Activated CD4-positive, alpha-beta T cell treated with anti-CD3 and anti-CD28 coated beads for 24 hours (primary cell): ENCODE measurements around the gene HELZ.
"Not testable (repeated sequence)": the region's sequence is repeated elsewhere in the genome, so short reads cannot be mapped to it uniquely, and the experiment has no call there.

Experiments
- DNase-seq, 2 donors: peaks; one replicate each; pipeline ENCODE4 v3.0.0-alpha.2; 2020; ENCODE audit warnings: low read depth in 2 of 2

The HELZ gene, protein sequence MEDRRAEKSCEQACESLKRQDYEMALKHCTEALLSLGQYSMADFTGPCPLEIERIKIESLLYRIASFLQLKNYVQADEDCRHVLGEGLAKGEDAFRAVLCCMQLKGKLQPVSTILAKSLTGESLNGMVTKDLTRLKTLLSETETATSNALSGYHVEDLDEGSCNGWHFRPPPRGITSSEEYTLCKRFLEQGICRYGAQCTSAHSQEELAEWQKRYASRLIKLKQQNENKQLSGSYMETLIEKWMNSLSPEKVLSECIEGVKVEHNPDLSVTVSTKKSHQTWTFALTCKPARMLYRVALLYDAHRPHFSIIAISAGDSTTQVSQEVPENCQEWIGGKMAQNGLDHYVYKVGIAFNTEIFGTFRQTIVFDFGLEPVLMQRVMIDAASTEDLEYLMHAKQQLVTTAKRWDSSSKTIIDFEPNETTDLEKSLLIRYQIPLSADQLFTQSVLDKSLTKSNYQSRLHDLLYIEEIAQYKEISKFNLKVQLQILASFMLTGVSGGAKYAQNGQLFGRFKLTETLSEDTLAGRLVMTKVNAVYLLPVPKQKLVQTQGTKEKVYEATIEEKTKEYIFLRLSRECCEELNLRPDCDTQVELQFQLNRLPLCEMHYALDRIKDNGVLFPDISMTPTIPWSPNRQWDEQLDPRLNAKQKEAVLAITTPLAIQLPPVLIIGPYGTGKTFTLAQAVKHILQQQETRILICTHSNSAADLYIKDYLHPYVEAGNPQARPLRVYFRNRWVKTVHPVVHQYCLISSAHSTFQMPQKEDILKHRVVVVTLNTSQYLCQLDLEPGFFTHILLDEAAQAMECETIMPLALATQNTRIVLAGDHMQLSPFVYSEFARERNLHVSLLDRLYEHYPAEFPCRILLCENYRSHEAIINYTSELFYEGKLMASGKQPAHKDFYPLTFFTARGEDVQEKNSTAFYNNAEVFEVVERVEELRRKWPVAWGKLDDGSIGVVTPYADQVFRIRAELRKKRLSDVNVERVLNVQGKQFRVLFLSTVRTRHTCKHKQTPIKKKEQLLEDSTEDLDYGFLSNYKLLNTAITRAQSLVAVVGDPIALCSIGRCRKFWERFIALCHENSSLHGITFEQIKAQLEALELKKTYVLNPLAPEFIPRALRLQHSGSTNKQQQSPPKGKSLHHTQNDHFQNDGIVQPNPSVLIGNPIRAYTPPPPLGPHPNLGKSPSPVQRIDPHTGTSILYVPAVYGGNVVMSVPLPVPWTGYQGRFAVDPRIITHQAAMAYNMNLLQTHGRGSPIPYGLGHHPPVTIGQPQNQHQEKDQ (N-terminal part only)

GRCh38 chr17:67245073-67245693 is at the start of gene HELZ:
Gene HELZ (minus strand): TSS chr17:67245196. CDS start chr17:67218804, 26,392 bp downstream.
- DNase-seq, result peak; percentile 53 to 61

DNA sequence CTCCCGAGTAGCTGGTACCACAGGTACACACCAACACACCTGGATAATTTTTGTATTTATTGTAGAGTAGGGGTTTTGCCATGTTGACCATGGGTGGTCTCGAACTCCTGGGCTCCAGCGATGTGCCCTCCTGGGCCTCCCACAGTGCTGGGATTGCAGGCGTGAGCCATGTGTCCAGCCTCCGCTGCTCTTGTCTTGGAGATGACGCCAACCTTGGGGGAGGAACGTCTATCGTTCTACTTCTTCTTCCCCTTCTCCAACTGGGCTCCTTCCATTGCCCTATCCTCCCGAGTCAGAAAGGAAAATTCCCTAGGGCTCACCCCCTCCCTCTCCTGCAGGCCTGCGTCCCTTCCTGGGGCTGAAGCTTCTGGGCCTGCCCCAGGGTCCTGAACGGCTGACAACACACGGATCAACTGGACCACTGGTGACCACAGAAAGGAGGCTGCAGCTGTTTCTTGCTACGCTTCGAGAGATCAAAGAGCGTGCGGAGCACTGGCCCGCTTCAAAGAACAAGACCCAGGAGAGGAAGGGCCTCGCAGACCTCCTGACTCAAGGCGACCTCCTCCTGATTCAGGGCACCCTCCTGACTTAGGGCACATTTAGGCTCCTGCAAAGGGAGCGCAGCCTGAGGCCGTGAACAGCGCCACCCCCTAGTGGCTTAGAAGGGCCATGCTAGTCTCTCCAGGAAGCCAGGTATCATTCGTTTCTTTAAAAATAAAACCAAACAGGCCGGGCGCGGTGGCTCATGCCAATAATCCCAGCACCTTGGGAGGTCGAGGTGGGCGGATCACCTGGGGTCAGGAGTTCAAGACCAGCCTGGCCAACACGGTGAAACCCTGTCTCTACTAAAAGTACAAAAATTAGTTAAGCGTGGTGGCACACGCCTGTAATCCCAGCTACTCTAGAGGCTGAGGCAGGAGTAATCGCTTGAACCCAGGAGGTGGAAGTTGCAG is 48.5 kb upstream of the HELZ start:
- DNase-seq, result peak; percentile 33 to 48

DNA sequence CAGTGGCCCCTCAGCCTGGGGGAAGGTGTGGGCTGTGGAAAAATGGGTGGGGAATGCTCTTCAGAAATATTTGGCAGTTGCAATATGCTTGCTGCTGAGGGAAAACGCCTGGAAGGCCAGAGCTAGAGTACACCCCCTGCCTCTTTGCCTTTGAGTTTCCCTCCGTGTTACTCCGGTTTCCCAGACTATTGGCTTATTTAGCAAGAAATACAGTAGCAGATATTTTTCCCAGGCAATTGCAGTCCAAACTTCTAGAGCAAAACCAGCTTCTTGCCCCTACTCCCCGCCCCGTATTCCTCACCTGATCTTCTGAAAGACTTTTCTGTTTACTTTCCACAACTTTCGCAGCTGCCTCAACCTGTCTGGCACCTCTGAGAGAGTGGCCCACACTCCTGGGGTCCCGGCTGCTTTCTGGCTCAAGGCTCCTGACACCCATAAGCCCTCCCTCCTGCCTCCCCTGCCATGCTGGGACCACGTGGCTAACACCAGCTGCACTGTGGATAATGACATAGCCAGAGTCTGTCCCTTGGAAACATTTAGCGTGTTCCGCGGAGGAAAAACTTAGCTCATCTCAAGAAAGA is 45.8 kb upstream of the HELZ start:
- no peak for DNase-seq

GRCh38 chr17:67290244-67290643 is 45.2 kb upstream of the HELZ start:
- DNase-seq, result no peak

DNA sequence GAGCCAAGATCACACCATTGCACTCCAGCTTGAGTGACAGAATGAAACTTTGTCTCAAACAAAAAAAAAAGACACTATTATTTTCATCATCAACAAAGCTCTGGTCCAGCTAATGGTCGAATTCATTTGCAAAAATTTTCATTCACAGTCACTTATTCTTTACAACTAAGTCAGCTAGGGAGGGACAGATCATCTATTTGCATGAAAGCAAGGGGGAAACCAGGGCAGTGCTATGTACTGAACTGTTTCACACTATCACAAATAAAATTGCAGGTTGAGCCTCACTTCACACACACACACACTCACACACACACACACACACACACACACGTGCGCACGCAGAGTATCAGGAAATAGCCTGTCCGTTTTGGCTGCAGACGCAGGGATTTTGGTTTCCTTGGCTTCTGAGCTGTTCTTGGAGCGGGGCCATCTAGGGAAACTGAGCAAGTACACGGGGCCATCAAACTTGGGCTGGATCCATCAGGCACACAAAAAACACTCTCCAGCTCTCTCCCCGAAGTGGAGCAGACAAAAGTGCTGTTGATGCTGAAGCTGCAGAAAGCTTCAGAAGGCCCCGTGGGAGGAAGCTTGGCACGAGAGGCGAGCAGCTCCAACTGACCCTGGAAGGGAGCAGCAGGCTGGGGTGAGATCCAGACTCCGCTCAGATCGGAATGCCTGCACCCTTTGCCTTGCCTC is 44.3 kb upstream of the HELZ start:
- no peak for DNase-seq

DNA sequence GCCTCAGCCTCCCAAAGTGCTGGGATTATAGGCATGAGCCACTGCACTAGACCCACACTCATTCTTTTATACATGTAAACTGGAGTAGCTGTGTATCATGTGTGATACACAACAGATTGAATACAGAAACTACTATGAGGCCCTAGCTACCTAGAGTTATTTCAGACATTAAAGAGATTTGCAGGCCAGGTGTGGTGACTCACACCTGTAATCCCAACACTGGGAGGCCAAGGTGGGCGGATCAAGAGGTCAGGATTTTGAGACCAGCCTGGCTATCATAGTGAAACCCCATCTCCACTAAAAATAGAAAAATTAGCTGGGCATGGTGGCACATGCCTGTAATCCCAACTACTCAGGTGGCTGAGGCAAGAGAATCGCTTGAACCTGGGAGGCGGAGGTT is 41.8 kb upstream of the HELZ start:
- not testable (repeated sequence) for DNase-seq

- no peak for DNase-seq
Observed at GRCh38 chr17:67285360-67285759, 40.4 kb upstream of the HELZ start.

DNA sequence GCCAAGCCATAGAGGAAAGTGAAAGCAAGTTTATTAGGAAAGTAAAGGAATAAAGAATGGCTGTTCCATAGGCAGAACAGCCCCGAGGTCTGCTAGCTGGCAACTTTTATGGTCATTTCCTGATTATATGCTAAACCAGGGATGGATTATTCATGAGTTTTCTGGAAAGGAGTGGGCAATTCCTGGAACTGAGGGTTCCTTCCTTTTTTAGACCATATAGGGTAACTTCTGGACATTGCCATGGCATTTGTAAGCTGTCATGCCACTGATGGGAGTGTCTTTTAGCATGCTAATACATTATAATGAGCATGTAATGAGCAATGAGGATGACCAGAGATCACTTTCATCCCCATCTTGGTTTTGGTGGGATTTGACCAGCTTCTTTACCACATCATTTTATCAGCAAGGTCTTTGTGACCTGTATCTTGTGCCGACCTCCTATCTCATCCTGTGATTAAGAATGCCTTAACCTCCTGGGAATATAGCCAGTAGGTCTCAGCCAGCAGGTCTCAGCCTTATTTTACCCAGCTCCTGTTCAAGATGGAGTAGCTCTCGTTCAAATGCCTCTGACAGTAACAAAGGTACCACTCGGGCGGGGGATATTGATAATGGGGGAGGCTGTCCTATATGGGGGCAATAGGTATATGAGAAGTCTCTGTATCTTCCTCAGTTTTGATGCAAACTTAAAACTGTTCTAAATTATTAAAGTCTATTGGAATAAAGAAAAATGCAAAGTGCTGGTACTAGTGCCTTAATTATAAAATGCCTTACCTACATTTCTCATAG is 38.9 kb upstream of the HELZ start:
- DNase-seq, result no peak

GRCh38 chr17:67281743-67282142 is 36.7 kb upstream of the HELZ start:
- DNase-seq, result no peak

DNA sequence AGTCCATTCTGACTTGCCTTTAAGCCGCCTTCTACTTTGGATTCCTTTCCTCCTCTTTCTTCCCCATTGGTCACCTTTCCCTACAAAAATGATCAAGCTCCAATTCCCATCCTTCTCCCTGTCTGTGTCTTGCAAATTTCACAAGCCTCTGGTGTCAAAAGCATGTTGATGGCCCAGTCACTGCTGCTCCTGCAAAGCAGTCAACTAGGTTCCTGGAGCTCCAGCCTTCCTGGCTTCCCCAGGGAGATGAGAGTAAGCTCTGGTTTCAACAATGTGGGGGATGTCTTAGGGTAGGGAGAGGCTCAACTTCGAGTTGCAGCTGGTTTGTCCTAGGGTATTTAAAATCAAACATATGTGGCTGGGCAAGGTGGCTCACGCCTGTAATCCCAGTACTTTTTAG is 36.1 kb upstream of the HELZ start:
- no peak for DNase-seq

DNA sequence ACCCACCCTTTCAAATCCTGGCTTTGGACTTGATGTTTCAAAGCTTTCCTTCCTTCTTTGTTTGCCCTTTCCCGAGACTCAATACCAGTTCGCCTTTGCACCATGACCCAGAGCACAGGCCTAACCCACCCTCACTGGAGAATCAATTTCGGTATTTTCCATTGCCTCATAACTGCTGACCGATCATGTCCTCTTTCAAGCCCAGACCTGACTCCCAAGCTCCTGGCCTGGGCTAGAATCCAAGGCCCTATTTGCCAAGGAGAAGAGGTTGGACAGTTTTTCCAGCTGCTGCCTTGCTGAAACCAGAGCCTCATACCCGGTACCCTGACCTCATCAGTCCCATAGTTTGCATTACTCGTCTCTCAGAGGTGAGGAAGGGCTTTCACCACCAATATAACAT is 35.3 kb upstream of the HELZ start:
- no peak for DNase-seq

DNA sequence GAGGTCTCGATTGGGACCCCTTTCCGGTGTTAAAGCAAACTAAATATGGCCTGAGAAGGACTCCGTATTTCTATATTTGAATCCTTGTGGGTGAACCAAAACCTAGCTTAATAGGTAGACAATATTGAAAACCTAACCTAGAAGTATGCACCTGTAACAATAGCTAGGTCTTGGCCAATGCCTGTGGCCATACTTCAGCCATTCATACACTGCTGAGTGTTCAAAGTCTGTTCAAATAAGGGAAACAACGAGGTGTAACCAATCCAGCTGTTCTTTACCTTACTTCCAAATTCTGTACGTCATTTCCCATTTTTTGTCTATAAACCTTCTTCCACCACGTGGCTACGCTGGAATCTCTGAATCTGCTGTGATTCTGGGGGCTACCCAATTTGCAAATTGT is 34.1 kb upstream of the HELZ start:
- no peak for DNase-seq

DNA sequence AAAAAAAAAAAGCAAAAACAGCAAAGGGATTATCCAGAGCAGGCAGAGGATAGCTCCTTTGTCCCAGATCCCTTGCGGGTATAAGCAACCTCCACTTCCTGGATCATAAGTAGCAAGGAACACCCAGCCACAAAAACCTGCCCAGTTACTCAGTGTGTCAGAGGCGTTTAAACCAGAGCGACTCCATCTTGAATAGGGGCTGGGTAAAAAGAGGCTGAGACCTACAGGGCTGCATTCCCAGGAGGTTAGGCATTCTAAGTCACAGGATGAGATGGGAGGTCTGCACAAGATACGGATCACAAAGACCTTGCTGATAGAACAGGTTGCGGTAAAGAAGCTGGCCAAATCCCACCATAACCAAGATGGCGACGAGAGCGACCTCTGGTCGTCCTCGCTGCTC is 33.4 kb upstream of the HELZ start:
- no peak for DNase-seq

DNA sequence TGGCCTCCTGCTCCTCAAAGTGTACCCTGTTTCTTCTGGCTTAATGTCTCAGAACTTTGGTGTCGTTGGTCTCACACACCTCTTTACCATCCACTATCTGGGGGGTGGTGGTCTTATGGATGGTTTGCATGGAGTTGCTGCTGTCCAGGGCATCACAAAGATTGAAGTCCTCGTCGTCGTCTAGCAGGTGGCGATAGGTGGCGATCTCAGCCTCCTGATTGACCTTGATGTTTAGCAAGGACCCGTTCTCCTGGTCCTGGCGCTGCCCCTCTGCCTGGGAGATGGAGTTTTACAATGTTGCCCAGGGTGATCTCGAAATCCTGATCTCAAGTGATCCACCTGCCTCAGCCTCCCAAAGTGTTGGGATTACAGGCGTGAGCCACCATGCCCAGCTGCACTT is 31.1 kb upstream of the HELZ start:
- DNase-seq, result no peak

DNA sequence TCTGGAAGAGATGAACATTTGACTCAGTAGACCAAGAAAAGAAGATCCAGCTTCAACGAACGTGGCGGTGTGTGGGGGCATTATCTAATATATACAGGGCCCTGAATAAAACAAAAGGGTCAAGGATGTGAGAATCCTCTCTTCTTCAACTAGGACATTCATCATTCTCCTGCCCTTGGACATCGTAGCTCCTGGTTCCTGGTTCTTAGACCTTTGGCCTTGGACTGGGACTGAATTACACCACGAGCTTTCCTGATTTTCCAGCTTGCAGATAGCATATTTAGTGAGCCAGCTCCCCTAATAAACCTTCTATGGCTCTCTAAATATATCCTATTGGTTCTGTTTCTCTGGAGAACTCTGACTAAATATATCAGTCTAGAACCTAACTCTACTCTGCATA is 29.5 kb upstream of the HELZ start:
- DNase-seq, result no peak

DNA sequence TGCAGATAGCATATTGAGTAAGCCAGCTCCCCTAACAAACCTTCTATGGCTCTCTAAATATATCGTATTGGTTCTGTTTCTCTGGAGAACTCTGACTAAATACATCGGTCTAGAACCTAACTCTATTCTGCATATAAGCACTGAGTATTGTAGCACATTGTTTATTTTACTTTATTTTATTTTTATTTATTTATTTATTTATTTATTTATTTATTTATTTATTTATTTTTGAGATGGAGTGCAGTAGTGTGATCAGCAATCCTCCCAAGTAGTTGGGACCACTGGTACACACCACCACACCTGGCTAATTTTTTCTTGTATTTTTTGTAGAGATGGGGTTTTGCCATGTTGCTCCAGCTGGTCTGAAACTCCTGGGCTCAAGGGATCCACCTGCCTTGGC is 28.9 kb upstream of the HELZ start:
- no peak for DNase-seq

DNA sequence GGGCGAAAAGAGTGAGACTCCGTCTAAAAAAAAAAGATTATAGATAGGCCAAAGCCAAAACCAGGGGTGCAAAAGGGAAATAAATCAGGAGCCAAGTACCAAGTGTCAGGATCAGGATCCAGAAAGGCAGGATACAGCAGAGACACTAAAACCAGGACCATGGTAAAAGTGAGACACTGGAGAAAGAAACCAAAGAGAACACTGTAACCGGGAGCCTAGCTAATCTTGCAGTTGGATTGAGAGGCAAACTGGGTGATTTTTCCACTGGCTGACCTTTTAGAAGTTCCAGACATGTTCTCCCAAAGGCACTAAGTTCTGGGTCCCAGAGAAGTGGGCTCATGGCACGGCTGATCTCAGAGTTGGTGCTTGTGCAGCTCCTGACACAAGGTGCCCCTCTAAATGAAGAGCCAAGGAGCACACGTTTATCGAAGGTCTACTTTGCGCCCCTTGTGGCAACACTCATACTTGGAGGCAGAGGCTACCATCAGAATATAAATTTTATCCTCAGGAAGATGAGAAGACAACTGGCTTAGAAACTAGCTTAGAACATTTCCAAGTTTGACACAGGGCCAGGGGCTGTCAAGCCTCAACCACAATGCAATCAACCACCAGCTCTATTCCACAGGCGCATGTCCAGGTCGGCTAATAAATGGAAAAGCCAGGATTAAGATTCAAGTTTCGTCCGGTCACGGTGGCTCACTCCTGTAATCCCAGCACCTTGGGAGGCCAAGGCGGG is 27.5 kb upstream of the HELZ start:
- DNase-seq, result no peak

DNA sequence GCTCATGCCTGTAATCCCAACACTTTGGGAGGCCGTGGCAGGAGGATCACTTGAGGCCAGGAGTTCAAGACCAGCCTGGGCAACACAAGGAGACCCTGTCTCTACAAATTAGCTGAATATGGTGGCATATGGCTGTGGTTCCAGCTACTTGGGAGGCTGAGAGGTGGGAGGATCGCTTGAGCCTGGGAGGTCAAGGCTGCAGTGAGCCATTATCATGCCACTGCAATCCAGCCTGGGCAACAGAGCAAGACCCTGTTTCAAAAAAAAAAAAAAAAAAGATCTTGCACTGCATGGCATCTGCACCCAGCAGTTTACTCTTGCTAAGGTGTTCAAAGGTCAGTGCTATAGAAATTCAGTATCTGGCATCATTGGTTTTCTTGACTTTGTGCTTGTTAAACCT is 26.2 kb upstream of the HELZ start:
- not testable (repeated sequence) for DNase-seq
